GM12878 (cell line): ENCODE results near the gene CDH2. TPM values are rescaled to one million over a fixed set of nuclear protein-coding genes. Genes with fewer than 3 reads are reported as not detected.

Experiments
- ATAC-seq: fragments of 200-7000 bp; cut with Tn5 transposase; 3 replicates; pipeline ENCODE4 v1.9.1; 2020; ENCODE audit warnings: mild to moderate bottlenecking, moderate library complexity
- BruUV-seq: library from RNA; stranded (reverse); fragments of 400-500 nt; replicated peaks from 2 replicates; lab custom pipeline; 2021; lab: Mats Ljungman, UMichigan
- CTCF ChIA-PET: fragments of 300-600 bp; sonication (Branson Sonifier 250); formaldehyde crosslinking; extraction: SDS; loops from one replicate; lab custom pipeline; 2021; ENCODE audit warnings: inconsistent platforms; lab: Yijun Ruan, JAX
- POLR2A ChIA-PET: fragments of 350-600 bp; formaldehyde crosslinking; extraction: SDS; loops from one replicate; lab custom pipeline; 2021; ENCODE audit warnings: inconsistent platforms; lab: Charles Lee
- RAD21 ChIA-PET: fragments of 300-600 bp; sonication (Branson Sonifier 250); formaldehyde crosslinking; loops from one replicate; lab custom pipeline; 2023; ENCODE audit warnings: antibody characterized with exemption; ENCODE audit not compliant: unreplicated experiment; lab: Charles Lee
- SMC1A ChIA-PET: fragments of 300-600 bp; sonication (Branson Sonifier 250); formaldehyde crosslinking; loops from one replicate; lab custom pipeline; 2023; ENCODE audit not compliant: unreplicated experiment, uncharacterized antibody; lab: Charles Lee
- DNase-seq: peaks from one replicate; pipeline ENCODE4 v3.0.0-alpha.2; 2011; ENCODE audit warnings: low read depth, low spot score
- FAIRE-seq: peaks from 3 replicates; lab custom pipeline; 2011; peaks lifted over from hg19 to GRCh38; lab: Jason Lieb, UNC
- H2AFZ ChIP-seq: 2 replicates; pipeline ENCODE4 v1.6.0; 2011; ENCODE audit warnings: low read depth, low read length, control low read depth; ENCODE audit not compliant: control insufficient read depth
- H3K27ac ChIP-seq: 2 replicates; pipeline ENCODE4 v1.5.1; 2011; ENCODE audit warnings: control low read depth; ENCODE audit not compliant: control insufficient read depth, insufficient read depth
- H3K27me3 ChIP-seq, 2 experiments: replicated peaks in 1 of 2; 2 replicates each; pipeline versions ENCODE4 v1.6.0 to v1.6.1; 2011; ENCODE audit warnings: low read length in 1 of 2; ENCODE audit not compliant: control insufficient read depth in 2 of 2, insufficient read depth in 2 of 2
- H3K36me3 ChIP-seq, 2 experiments: 2 replicates each; pipeline ENCODE4 v1.5.1; 2011; ENCODE audit warnings: low read length in 1 of 2; ENCODE audit not compliant: control insufficient read depth in 2 of 2, insufficient read depth in 2 of 2
- H3K4me1 ChIP-seq: 2 replicates; pipeline ENCODE4 v1.6.1; 2011; ENCODE audit warnings: mild to moderate bottlenecking, low read length, moderate library complexity, mixed read lengths; ENCODE audit not compliant: control insufficient read depth, insufficient read depth
- H3K4me2 ChIP-seq: 2 replicates; pipeline ENCODE4 v1.6.0; 2011; ENCODE audit warnings: control low read depth; ENCODE audit not compliant: control insufficient read depth, insufficient read depth
- H3K4me3 ChIP-seq: fragments of 200-600 bp; sonication (generic); 2 replicates; pipeline ENCODE4 v1.5.1; 2016
- H3K79me2 ChIP-seq: 2 replicates; pipeline ENCODE4 v1.6.0; 2011; ENCODE audit warnings: low read length; ENCODE audit not compliant: control insufficient read depth, insufficient read depth
- H3K9ac ChIP-seq: 2 replicates; pipeline ENCODE4 v1.8.0; 2011; ENCODE audit warnings: low read length, control low read depth, mixed read lengths; ENCODE audit not compliant: control insufficient read depth, insufficient read depth
- H3K9me3 ChIP-seq: replicated peaks from 3 replicates; pipeline ENCODE4 v1.5.1; 2011; ENCODE audit warnings: mild to moderate bottlenecking, low read length; ENCODE audit not compliant: control insufficient read depth, insufficient read depth
- H4K20me1 ChIP-seq: 2 replicates; pipeline ENCODE4 v1.6.0; 2011; ENCODE audit not compliant: control insufficient read depth, insufficient read depth
- BCLAF1 ChIP-seq: fragments of 450-650 bp; IDR thresholded peaks from 2 replicates; pipeline ENCODE4 v1.6.1; 2017; ENCODE audit warnings: antibody characterized with exemption, mild to moderate bottlenecking, moderate library complexity
- CBX3 ChIP-seq: fragments of 200-600 bp; sonication (generic); IDR thresholded peaks from 2 replicates; pipeline ENCODE4 v1.6.1; 2016; ENCODE audit warnings: low read depth, borderline replicate concordance
- ELK1 ChIP-seq: IDR thresholded peaks from 2 replicates; pipeline ENCODE4 v1.6.1; 2012; ENCODE audit warnings: low read depth, low read length, improper control_type of control experiment
- FOXK2 ChIP-seq: fragments of 450-650 bp; IDR thresholded peaks from 2 replicates; pipeline ENCODE4 v1.6.1; 2017; ENCODE audit warnings: mild to moderate bottlenecking, moderate library complexity
- GATAD2B ChIP-seq: fragments of 450-650 bp; conservative IDR thresholded peaks from 2 replicates; pipeline ENCODE4 v1.6.1; 2017; ENCODE audit warnings: low read depth, mild to moderate bottlenecking, moderate library complexity
- HCFC1 ChIP-seq: fragments of 150-350 bp; IDR thresholded peaks from 2 replicates; pipeline ENCODE4 v1.6.1; 2014; ENCODE audit warnings: low read length
- IKZF1 ChIP-seq: fragments of 450-650 bp; conservative IDR thresholded peaks from 2 replicates; pipeline ENCODE4 v1.6.1; 2017; ENCODE audit warnings: antibody characterized with exemption, mild to moderate bottlenecking
- JUND ChIP-seq: IDR thresholded peaks from 2 replicates; pipeline ENCODE4 v1.6.1; 2012; ENCODE audit warnings: low read depth, mild to moderate bottlenecking, low read length, improper control_type of control experiment, moderate library complexity
- MLLT1 ChIP-seq: fragments of 450-650 bp; IDR thresholded peaks from 2 replicates; pipeline ENCODE4 v1.6.1; 2016; ENCODE audit warnings: mild to moderate bottlenecking
- MTA2 ChIP-seq: fragments of 450-650 bp; IDR thresholded peaks from 2 replicates; pipeline ENCODE4 v1.6.1; 2016; ENCODE audit warnings: low read depth, mild to moderate bottlenecking, moderate library complexity
- NFXL1 ChIP-seq: fragments of 450-650 bp; IDR thresholded peaks from 2 replicates; pipeline ENCODE4 v1.6.1; 2017; ENCODE audit warnings: antibody characterized with exemption, mild to moderate bottlenecking, borderline replicate concordance
- NFYB ChIP-seq: IDR thresholded peaks from 2 replicates; pipeline ENCODE4 v1.6.1; 2011; ENCODE audit warnings: low read depth, mild to moderate bottlenecking, low read length, improper control_type of control experiment, moderate library complexity; ENCODE audit not compliant: insufficient read depth
- NRF1 ChIP-seq: conservative IDR thresholded peaks from 2 replicates; pipeline ENCODE4 v1.6.1; 2011; ENCODE audit warnings: mild to moderate bottlenecking, low read depth, low read length, improper control_type of control experiment
- POLR2A ChIP-seq: IDR thresholded peaks from 2 replicates; pipeline ENCODE4 v1.6.1; 2011; ENCODE audit warnings: low read depth, mild to moderate bottlenecking, low read length
- SMAD5 ChIP-seq: IDR thresholded peaks from 2 replicates; pipeline ENCODE4 v1.6.1; 2016; ENCODE audit warnings: antibody characterized with exemption, low read depth
- SMC3 ChIP-seq: IDR thresholded peaks from 2 replicates; pipeline ENCODE4 v1.6.1; 2011; ENCODE audit warnings: low read length, improper control_type of control experiment, borderline replicate concordance
- ZSCAN29 ChIP-seq: fragments of 450-650 bp; IDR thresholded peaks from 2 replicates; pipeline ENCODE4 v1.6.1; 2017; ENCODE audit warnings: mild to moderate bottlenecking, moderate library complexity
- WGBS: methylation state at CpG from one replicate; pipeline ENCODE4 v1.1.6; 2016; ENCODE audit warnings: low lambda C conversion rate; ENCODE audit not compliant: insufficient replicate concordance, insufficient coverage; ENCODE audit errors: missing lambda C conversion rate; 5-methylcytosine and 5-hydroxymethylcytosine counted together
- in situ Hi-C: fragments of 300-500 bp; cut with MboI; formaldehyde crosslinking; loops from 9 replicates; pipeline ENCODE4 v1.14.3; 2018; ENCODE audit warnings: mixed read lengths
- intact Hi-C: fragments of 100-400 bp; cut with micrococcal nuclease; formaldehyde crosslinking; loops from one replicate; pipeline ENCODE4 v1.14.2; 2022; ENCODE audit not compliant: unreplicated experiment
- polyA plus RNA-seq, 11 experiments: library from polyadenylated mRNA; depleted of rRNA in 4 of 11; unstranded in 6 of 11; stranded (reverse) in 5 of 11; fragments of >200 nt; fragmentation: Nextera tagmentation in 4 of 11; fragmentation: Illumina TruSeq in 1 of 11; extraction: Ambion mirVana in 4 of 11; extraction: Trizol in 1 of 11; gene quantifications; 1 replicate in 1 of 11; 2 replicates in 10 of 11; pipeline versions ENCODE4 v1.2.1 to v1.2.3, GENCODE V29; 2011 to 2016; ENCODE audit warnings: inconsistent platforms in 2 of 11, missing spikeins in 2 of 11, low read depth in 1 of 11
- total RNA-seq, 4 experiments: library from RNA; depleted of rRNA in 3 of 4; stranded (reverse); fragments of >200 nt in 3 of 4; fragmentation: Illumina TruSeq in 1 of 4; extraction: Trizol in 1 of 4; gene quantifications; 2 replicates each; pipeline versions ENCODE4 v1.2.1 to v1.2.3, GENCODE V29; 2013 to 2021

The CDH2 gene
- total and polyA plus RNA-seq, 10 of the 15 experiments (the other 5 are each of a cell fraction or from before 2014, with no cell fraction given), result 0.01 to 0.25 (median 0.06) TPM; not detected in 4

GRCh38 chr18:28044036-28044435, 132.9 kb downstream of the CDH2 start:
- in situ Hi-C loops, result no loop called here
- BruUV-seq, result no TSS peak
- no peak overlapping the region for H3K27ac ChIP-seq
- H3K9ac ChIP-seq, result no peak overlapping the region
- POLR2A ChIA-PET, result no interaction called here
- no peaks in the 10 kb centered on the region for H3K36me3 ChIP-seq
- no peak for TF ChIP-seq ZSCAN29
- no peak for TF ChIP-seq HCFC1
- TF ChIP-seq SMC3, result no peak
- TF ChIP-seq BCLAF1, result no peak
- TF ChIP-seq ELK1, result no peak
- TF ChIP-seq NFYB, result no peak
- no peak for TF ChIP-seq MLLT1
- no peak for TF ChIP-seq SMAD5
- no peak for TF ChIP-seq FOXK2
- TF ChIP-seq JUND, result no peak
- TF ChIP-seq POLR2A, result no peak
- TF ChIP-seq GATAD2B, result no peak
- TF ChIP-seq NFXL1, result no peak
- TF ChIP-seq MTA2, result no peak
- no peak for TF ChIP-seq CBX3
- TF ChIP-seq IKZF1, result no peak
- TF ChIP-seq NRF1, result no peak
- TF ChIP-seq, all 136 proteins: peak for 0
- Histone ChIP-seq H2AFZ (no peak overlapping the region), H3K79me2 (no peaks in the 10 kb centered on the region), H3K9me3 (no peaks in the 10 kb centered on the region), H3K4me1 (no peaks in the 10 kb centered on the region), H4K20me1 (no peaks in the 10 kb centered on the region), H3K27me3 (no peaks in the 10 kb centered on the region), H3K4me3 (no peak overlapping the region), H3K4me2 (no peak overlapping the region)
- DNase-seq (no peak), FAIRE-seq (no peak), ATAC-seq (no peak)
- CTCF ChIA-PET, result interaction anchor here (1.1 kb wide), 1 partner anchor 8 kb away, joined by 3 read pairs; no protein-coding TSS in a partner anchor
- SMC1A ChIA-PET, result no interaction called here
- WGBS, result 8% methylated on average over 4 of the region's 4 CpGs
- intact Hi-C loops, result no loop called here
- RAD21 ChIA-PET, result no interaction called here
